ENCODE data around the gene ABHD3. TPM values are rescaled to one million over a fixed set of nuclear protein-coding genes. Genes with fewer than 3 reads are reported as not detected.
A peak's percentile ranks its signal among the peaks of the same experiment; 100 is the strongest.

ABHD3 gene
- total and polyA plus RNA-seq, 2 donors (not counting 3 experiments of a cell fraction or from before 2014, with no cell fraction given): 6.3 to 14.9 TPM

DNA sequence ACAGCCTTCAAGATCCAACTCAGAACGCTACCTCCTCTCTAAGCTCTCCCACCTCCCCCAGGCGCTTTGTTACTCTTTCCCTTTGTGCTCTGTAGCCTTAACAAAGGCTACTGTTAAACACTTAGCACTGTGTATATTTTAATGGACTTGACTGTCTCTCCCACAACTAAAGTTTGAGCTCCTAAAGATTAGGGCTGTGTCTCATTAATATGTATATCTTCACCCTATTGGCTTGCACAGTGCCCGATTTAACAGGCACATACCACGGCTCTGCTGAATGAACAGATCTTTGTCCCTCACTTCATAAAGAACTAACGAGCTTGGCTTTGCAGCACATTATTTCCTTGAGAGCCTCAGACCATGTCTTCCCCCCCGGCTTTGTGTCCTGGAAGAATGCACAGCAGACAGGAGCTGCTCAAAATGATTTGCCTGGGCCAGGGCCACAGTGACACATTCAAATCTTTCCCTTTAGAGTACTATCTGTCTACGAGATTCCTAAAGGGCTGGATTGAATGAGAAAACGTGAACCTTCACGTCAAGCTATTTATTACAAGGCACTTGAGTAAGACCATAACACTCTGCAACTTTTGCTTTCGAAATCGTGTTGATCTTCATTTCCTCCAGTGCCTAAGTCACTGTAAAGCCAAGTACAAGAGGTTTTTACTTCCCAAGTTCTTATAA, 22.1 kb downstream of the ABHD3 start:
- H3K9ac ChIP-seq (replicated peaks; ENCODE audit: extremely low read depth, insufficient read depth, low read length): peak overlapping the region; percentile 41
- intact Hi-C loops (cut with micrococcal nuclease): loop anchor here (2.0 kb wide), 1 partner anchor 20 kb away; no protein-coding TSS in a partner anchor

DNA sequence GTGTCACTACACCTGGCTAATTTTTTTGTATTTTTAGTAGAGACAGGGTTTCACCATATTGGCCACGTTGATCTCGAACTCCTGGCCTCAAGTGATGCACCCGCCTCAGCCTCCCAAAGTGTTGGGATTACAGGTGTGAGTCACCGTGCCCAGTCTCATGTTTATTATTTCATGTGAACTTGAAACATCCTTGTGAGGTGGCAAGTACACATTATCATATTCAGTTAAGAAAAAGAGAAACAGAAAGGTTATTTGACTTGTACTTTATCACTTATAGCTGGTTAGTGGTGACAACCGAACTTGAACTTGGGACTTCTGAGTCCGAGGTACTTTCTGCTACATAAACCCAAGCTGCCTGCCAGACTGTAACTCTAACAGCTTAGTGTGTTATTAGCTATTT, 24.4 kb downstream of the ABHD3 start:
- dilution Hi-C loops (cut with MboI; ENCODE audit: extremely low pct_ligation_motif_present, low sequenced_read_pairs): no loop called here
- H3K9me3 ChIP-seq (replicated peaks; ENCODE audit: control insufficient read depth, insufficient read depth, low read length): no peaks in the 10 kb centered on the region

More for the DNA sequence above, 22.1 kb downstream of the ABHD3 start:
- TF ChIP-seq, protein P1, sequence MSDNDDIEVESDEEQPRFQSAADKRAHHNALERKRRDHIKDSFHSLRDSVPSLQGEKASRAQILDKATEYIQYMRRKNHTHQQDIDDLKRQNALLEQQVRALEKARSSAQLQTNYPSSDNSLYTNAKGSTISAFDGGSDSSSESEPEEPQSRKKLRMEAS (IDR thresholded peaks at IDR 0.05; ENCODE audit: insufficient read depth, insufficient read length): no peak
- TF ChIP-seq POLR2A (IDR thresholded peaks at IDR 0.05; ENCODE audit: low read depth, low read length) (no peak), JUN (IDR thresholded peaks at IDR 0.05; ENCODE audit: borderline replicate concordance, insufficient read depth, insufficient read length, low read depth) (no peak), FOS (IDR thresholded peaks at IDR 0.05; ENCODE audit: borderline replicate concordance, insufficient read depth, low read length) (no peak), POLR2AphosphoS5 (IDR thresholded peaks at IDR 0.05; ENCODE audit: insufficient read depth, low read depth, low read length) (no peak), MYC (IDR thresholded peaks at IDR 0.05; ENCODE audit: low read depth, low read length) (no peak)
- Histone ChIP-seq H3K27ac (ENCODE audit: insufficient read depth, low read depth, low read length) (peak overlapping the region; percentile 48), H2AFZ (ENCODE audit: low read depth, low read length) (peak overlapping the region; percentile 95), H3K9me3 (replicated peaks; ENCODE audit: control insufficient read depth, insufficient read depth, low read length) (no peaks in the 10 kb centered on the region), H3K4me2 (ENCODE audit: insufficient read depth, low read length) (peak overlapping the region; percentile 55), H4K20me1 (replicated peaks; ENCODE audit: control insufficient read depth, extremely low read depth, insufficient read depth, low read length) (no peaks in the 10 kb centered on the region), H3K79me2 (ENCODE audit: control insufficient read depth, insufficient read depth, low read length) (no peaks in the 10 kb centered on the region), H3K4me1 (ENCODE audit: control insufficient read depth, extremely low read depth, insufficient read depth, low read length) (peaks cover 12% of the 10 kb centered on the region), H3K27me3 (ENCODE audit: control insufficient read depth in 2 of 2, insufficient read depth in 2 of 2, low read length in 2 of 2) (no peaks in the 10 kb centered on the region), H3K9me1 (replicated peaks; ENCODE audit: control insufficient read depth, extremely low read depth, insufficient read depth, low read length) (no peaks in the 10 kb centered on the region), H3K36me3 (ENCODE audit: control insufficient read depth in 2 of 2, extremely low read depth in 1 of 2, insufficient read depth in 2 of 2, low read length in 2 of 2) (no peaks in the 10 kb centered on the region), H3K4me3 (replicated peaks in 1 of 3; ENCODE audit: insufficient read depth in 1 of 3, low read depth in 1 of 3, low read length in 3 of 3) (peak overlapping the region in 1 of 3 experiments; percentile 40)
- POLR2A ChIA-PET: interaction anchor here (0.7 kb wide), 1 partner anchor 63 kb away, joined by 3 read pairs; no protein-coding TSS in a partner anchor
- DNase-seq (ENCODE audit: low read depth, low spot score) (peak; percentile 74), FAIRE-seq (no peak)
- CTCF ChIA-PET: interaction anchor here (0.6 to 2.3 kb wide), 7 partner anchors 9 to 138 kb away, joined by 3 to 11 read pairs (median 3); no protein-coding TSS in a partner anchor
- dilution Hi-C loops (cut with MboI; ENCODE audit: extremely low pct_ligation_motif_present, low sequenced_read_pairs): no loop called here
- no TSS peak for BruUV-seq (replicated peaks)

More for the DNA sequence above, 24.4 kb downstream of the ABHD3 start:
- BruUV-seq (replicated peaks): no TSS peak
- Histone ChIP-seq H3K4me3 (replicated peaks in 1 of 3; ENCODE audit: insufficient read depth in 1 of 3, low read depth in 1 of 3, low read length in 3 of 3) (no peak overlapping the region), H3K79me2 (ENCODE audit: control insufficient read depth, insufficient read depth, low read length) (no peaks in the 10 kb centered on the region), H3K4me1 (ENCODE audit: control insufficient read depth, extremely low read depth, insufficient read depth, low read length) (peaks cover 12% of the 10 kb centered on the region), H4K20me1 (replicated peaks; ENCODE audit: control insufficient read depth, extremely low read depth, insufficient read depth, low read length) (no peaks in the 10 kb centered on the region), H3K9me1 (replicated peaks; ENCODE audit: control insufficient read depth, extremely low read depth, insufficient read depth, low read length) (no peaks in the 10 kb centered on the region), H2AFZ (ENCODE audit: low read depth, low read length) (no peak overlapping the region), H3K27ac (ENCODE audit: insufficient read depth, low read depth, low read length) (no peak overlapping the region), H3K9ac (replicated peaks; ENCODE audit: extremely low read depth, insufficient read depth, low read length) (no peak overlapping the region), H3K4me2 (ENCODE audit: insufficient read depth, low read length) (no peak overlapping the region), H3K27me3 (ENCODE audit: control insufficient read depth in 2 of 2, insufficient read depth in 2 of 2, low read length in 2 of 2) (no peaks in the 10 kb centered on the region), H3K36me3 (ENCODE audit: control insufficient read depth in 2 of 2, extremely low read depth in 1 of 2, insufficient read depth in 2 of 2, low read length in 2 of 2) (no peaks in the 10 kb centered on the region)
- intact Hi-C loops (cut with micrococcal nuclease): no loop called here
- TF ChIP-seq, protein P1 (IDR thresholded peaks at IDR 0.05; ENCODE audit: insufficient read depth, insufficient read length): no peak
- no peak for TF ChIP-seq POLR2AphosphoS5 (IDR thresholded peaks at IDR 0.05; ENCODE audit: insufficient read depth, low read depth, low read length)
- TF ChIP-seq, protein P2, sequence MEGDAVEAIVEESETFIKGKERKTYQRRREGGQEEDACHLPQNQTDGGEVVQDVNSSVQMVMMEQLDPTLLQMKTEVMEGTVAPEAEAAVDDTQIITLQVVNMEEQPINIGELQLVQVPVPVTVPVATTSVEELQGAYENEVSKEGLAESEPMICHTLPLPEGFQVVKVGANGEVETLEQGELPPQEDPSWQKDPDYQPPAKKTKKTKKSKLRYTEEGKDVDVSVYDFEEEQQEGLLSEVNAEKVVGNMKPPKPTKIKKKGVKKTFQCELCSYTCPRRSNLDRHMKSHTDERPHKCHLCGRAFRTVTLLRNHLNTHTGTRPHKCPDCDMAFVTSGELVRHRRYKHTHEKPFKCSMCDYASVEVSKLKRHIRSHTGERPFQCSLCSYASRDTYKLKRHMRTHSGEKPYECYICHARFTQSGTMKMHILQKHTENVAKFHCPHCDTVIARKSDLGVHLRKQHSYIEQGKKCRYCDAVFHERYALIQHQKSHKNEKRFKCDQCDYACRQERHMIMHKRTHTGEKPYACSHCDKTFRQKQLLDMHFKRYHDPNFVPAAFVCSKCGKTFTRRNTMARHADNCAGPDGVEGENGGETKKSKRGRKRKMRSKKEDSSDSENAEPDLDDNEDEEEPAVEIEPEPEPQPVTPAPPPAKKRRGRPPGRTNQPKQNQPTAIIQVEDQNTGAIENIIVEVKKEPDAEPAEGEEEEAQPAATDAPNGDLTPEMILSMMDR (IDR thresholded peaks at IDR 0.05; ENCODE audit: extremely low read depth in 1 of 2, insufficient read depth in 1 of 2, low read depth in 1 of 2, low read length in 2 of 2): no peak
- ChIA-PET CTCF (interaction anchor here (0.5 to 1.2 kb wide), 2 partner anchors 17 to 20 kb away, joined by 3 to 4 read pairs; no protein-coding TSS in a partner anchor), POLR2A (no interaction called here)
- FAIRE-seq: no peak
- DNase-seq (ENCODE audit: low read depth, low spot score): no peak

Data from endothelial cell of umbilical vein (primary cell).